ENCODE results near the gene PLA2G6. TPM values are rescaled to one million over a fixed set of nuclear protein-coding genes. Genes with fewer than 3 reads are reported as not detected.

The PLA2G6 gene
- total and polyA plus RNA-seq, 9 of the 15 experiments (the other 6 are each of a cell fraction or from before 2014, with no cell fraction given) = 0.11 to 12.2 (median 9.7) TPM

- TF ChIP-seq COPS2 (conservative IDR thresholded peaks at IDR 0.05) = no peak
- TF ChIP-seq E4F1 (CRISPR knock-in tag; IDR thresholded peaks at IDR 0.05; ENCODE audit: borderline replicate concordance) = no peak
- no peak for TF ChIP-seq PTRF (tag; IDR thresholded peaks at IDR 0.05)
- 0 out of 2 replicates have a peak, but pooled peaks have one; percentile 22 for TF ChIP-seq TEAD4 (IDR thresholded peaks at IDR 0.05; ENCODE audit: low read length)
- no peak for TF ChIP-seq TEAD4 (CRISPR knock-in tag; IDR thresholded peaks at IDR 0.05; ENCODE audit: borderline replicate concordance)
- 0 out of 2 replicates have a peak, but pooled peaks have one; percentile 29 for TF ChIP-seq USF1 (CRISPR knock-in tag; IDR thresholded peaks at IDR 0.05)
- 0 out of 2 replicates have a peak, but pooled peaks have one; percentile 25 for TF ChIP-seq SMARCE1 (IDR thresholded peaks at IDR 0.05)
- TF ChIP-seq POLR3G (IDR thresholded peaks at IDR 0.05; ENCODE audit: extremely low read depth, insufficient read length, insufficient replicate concordance) = no peak
- TF ChIP-seq RAD51 (IDR thresholded peaks at IDR 0.05; ENCODE audit: borderline replicate concordance, low read depth) = no peak
- TF ChIP-seq MIER1 (IDR thresholded peaks at IDR 0.05; ENCODE audit: low read depth) = peak; percentile 65; the same call in 1 of the 2 replicates
- TF ChIP-seq ZNF445 (CRISPR knock-in tag; IDR thresholded peaks at IDR 0.05; ENCODE audit: low read depth) = no peak
- TF ChIP-seq CBFA2T2 (conservative IDR thresholded peaks at IDR 0.05) = peak; percentile 45
- peak; percentile 50 for TF ChIP-seq ARID1B (IDR thresholded peaks at IDR 0.05)
- TF ChIP-seq ZNF75A (CRISPR knock-in tag; IDR thresholded peaks at IDR 0.05) = no peak
- TF ChIP-seq ZNF592 (IDR thresholded peaks at IDR 0.05) = no peak
- TF ChIP-seq ATF3 (IDR thresholded peaks at IDR 0.05) = no peak
- TF ChIP-seq ATF3 (CRISPR knock-in tag; conservative IDR thresholded peaks at IDR 0.05) = no peak
- TF ChIP-seq TARDBP (IDR thresholded peaks at IDR 0.05) = no peak
Observed at GRCh38 chr22:38141217-38141973, 40.2 kb downstream of the PLA2G6 start (continued).

All from K562 (cell line).